SK-N-MC (cell line): ENCODE data around the gene RTRAF.

Experiments
- EZH2 ChIP-seq: fragments of 200-600 bp; sonication (generic); IDR thresholded peaks from one replicate; pipeline ENCODE4 v1.6.1; 2017; ENCODE audit warnings: antibody characterized with exemption
- FOXP2 ChIP-seq: optimal IDR thresholded peaks from 2 replicates; pipeline ENCODE3; 2011; ENCODE audit warnings: mild to moderate bottlenecking, moderate library complexity; ENCODE audit not compliant: insufficient read depth; ENCODE audit errors: extremely low read length, control extremely low read depth
- POLR2AphosphoS5 ChIP-seq: IDR thresholded peaks from 2 replicates; pipeline ENCODE4 v1.6.1; 2012; ENCODE audit warnings: mild to moderate bottlenecking, low read depth, low read length, borderline replicate concordance

DNA sequence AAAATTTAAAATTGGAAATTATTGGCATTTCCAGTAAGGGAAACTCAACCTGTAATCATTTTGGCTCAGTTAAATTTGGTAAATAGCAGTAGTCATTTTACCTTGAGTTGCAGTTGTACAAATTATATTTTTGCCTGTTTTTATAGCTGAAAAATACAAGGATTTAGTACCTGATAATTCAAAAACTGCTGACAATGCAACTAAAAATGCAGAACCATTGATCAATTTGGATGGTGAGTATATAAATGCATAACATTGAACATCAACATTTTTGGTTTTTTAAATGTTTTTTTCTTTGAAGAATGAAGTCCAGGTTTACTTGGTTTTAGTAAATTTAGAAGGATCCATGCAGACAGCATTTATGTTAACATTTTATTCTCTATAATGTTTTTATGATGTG, 9.0 kb downstream of the RTRAF start:
- TF ChIP-seq POLR2AphosphoS5 (no peak), EZH2 (no peak), FOXP2 (no peak)
